GM23248 (cell line): Measurements from ENCODE around the gene C12orf76. TPM values are rescaled to one million over a fixed set of nuclear protein-coding genes. Genes with fewer than 3 reads are reported as not detected.

Source experiments
- DNase-seq: peaks from one replicate; pipeline ENCODE4 v3.0.0-alpha.2; 2015
- H2AFZ ChIP-seq: fragments of 200-600 bp; sonication (generic); 2 replicates; pipeline ENCODE4 v1.6.1; 2016; ENCODE audit warnings: antibody characterized with exemption
- H3F3A ChIP-seq: fragments of 200-600 bp; sonication (generic); 2 replicates; pipeline ENCODE4 v1.6.1; 2016; ENCODE audit warnings: mild to moderate bottlenecking, antibody characterized with exemption, mixed run types; ENCODE audit not compliant: insufficient read depth
- H3K27ac ChIP-seq: fragments of 200-600 bp; sonication (generic); 2 replicates; pipeline ENCODE4 v1.5.1; 2016; ENCODE audit warnings: mild to moderate bottlenecking
- H3K27me3 ChIP-seq: fragments of 200-600 bp; sonication (generic); replicated peaks from 2 replicates; pipeline ENCODE4 v1.6.1; 2016; ENCODE audit warnings: mild to moderate bottlenecking; ENCODE audit not compliant: insufficient read depth
- H3K36me3 ChIP-seq: fragments of 200-600 bp; sonication (generic); 2 replicates; pipeline ENCODE4 v1.6.1; 2016; ENCODE audit warnings: low read depth, mild to moderate bottlenecking
- H3K4me1 ChIP-seq: fragments of 200-600 bp; sonication (generic); 2 replicates; pipeline ENCODE4 v1.6.1; 2016; ENCODE audit warnings: mild to moderate bottlenecking; ENCODE audit not compliant: insufficient read depth
- H3K4me2 ChIP-seq: fragments of 200-600 bp; sonication (generic); one replicate; pipeline ENCODE4 v1.6.1; 2016; ENCODE audit warnings: mild to moderate bottlenecking; ENCODE audit not compliant: unreplicated experiment
- H3K4me3 ChIP-seq: fragments of 200-600 bp; sonication (generic); 2 replicates; pipeline ENCODE4 v1.5.1; 2016; ENCODE audit warnings: mild to moderate bottlenecking
- H3K79me2 ChIP-seq: fragments of 200-600 bp; sonication (generic); 2 replicates; pipeline ENCODE4 v1.6.1; 2016; ENCODE audit warnings: mild to moderate bottlenecking; ENCODE audit not compliant: insufficient read depth
- H3K9ac ChIP-seq: fragments of 200-600 bp; sonication (generic); 2 replicates; pipeline ENCODE4 v1.6.1; 2016; ENCODE audit warnings: mild to moderate bottlenecking
- H3K9me2 ChIP-seq: fragments of 200-600 bp; sonication (generic); 2 replicates; pipeline ENCODE4 v1.6.1; 2016; ENCODE audit warnings: mixed run types, mild to moderate bottlenecking, moderate library complexity; ENCODE audit not compliant: insufficient read depth
- H3K9me3 ChIP-seq: fragments of 200-600 bp; sonication (generic); one replicate; pipeline ENCODE4 v1.6.1; 2017; ENCODE audit warnings: low read depth
- H4K20me1 ChIP-seq: fragments of 200-600 bp; sonication (generic); 2 replicates; pipeline ENCODE4 v1.6.0; 2016; ENCODE audit not compliant: insufficient read depth
- EZH2 ChIP-seq: fragments of 200-600 bp; sonication (generic); IDR thresholded peaks from 2 replicates; pipeline ENCODE4 v1.6.1; 2018; ENCODE audit warnings: antibody characterized with exemption, mild to moderate bottlenecking; ENCODE audit not compliant: insufficient read depth, poor library complexity, severe bottlenecking
- EZH2phosphoT487 ChIP-seq: fragments of 200-600 bp; sonication (generic); IDR thresholded peaks from 2 replicates; pipeline ENCODE4 v1.6.1; 2018; ENCODE audit warnings: antibody characterized with exemption, moderate library complexity, mild to moderate bottlenecking, low read depth; ENCODE audit not compliant: insufficient read depth
- WGBS, 2 experiments: methylation state at CpG; one replicate each; pipeline ENCODE4 v1.1.6; 2015 to 2017; ENCODE audit warnings: low lambda C conversion rate in 2 of 2, low coverage in 1 of 2; ENCODE audit errors: missing lambda C conversion rate in 2 of 2; 5-methylcytosine and 5-hydroxymethylcytosine counted together
- in situ Hi-C: fragments of 300-500 bp; cut with MboI; formaldehyde crosslinking; loops from 2 replicates; pipeline ENCODE4 v1.15.0; 2020
- polyA plus RNA-seq: library from polyadenylated mRNA; unstranded; fragments of >200 nt; fragmentation: Nextera tagmentation; extraction: Ambion mirVana; gene quantifications from 2 replicates; pipeline ENCODE4 v1.2.1, GENCODE V29; 2016
- total RNA-seq: library from RNA; depleted of rRNA; stranded (reverse); fragments of >200 nt; shearing (Covaris generic); gene quantifications from 2 replicates; pipeline ENCODE4 v1.2.3, GENCODE V29; 2014

The C12orf76 gene
- total and polyA plus RNA-seq, 2 experiments from 2014 or later, result 12.3 to 21.2 TPM

- Histone ChIP-seq H3K4me2 (no peak overlapping the region), H3K9me3 (no peaks in the 10 kb centered on the region), H3K4me1 (peaks cover 22% of the 10 kb centered on the region), H2AFZ (no peak overlapping the region), H3K9me2 (no peaks in the 10 kb centered on the region), H3K79me2 (peaks cover 71% of the 10 kb centered on the region), H3K27ac (peak overlapping the region; percentile 89), H3K36me3 (peaks cover 48% of the 10 kb centered on the region), H3K27me3 (no peaks in the 10 kb centered on the region), H3K9ac (no peak overlapping the region), H3K4me3 (no peak overlapping the region), H4K20me1 (peaks cover 8% of the 10 kb centered on the region), H3F3A (peaks cover 69% of the 10 kb centered on the region)
- 70 to 75% methylated on average over 5 of the region's 5 CpGs for WGBS, 2 experiments
- TF ChIP-seq EZH2 (no peak), EZH2phosphoT487 (no peak)
- no peak for DNase-seq
- in situ Hi-C loops, result no loop called here
These were observed 11.0 kb downstream of the C12orf76 start for GRCh38 chr12:110037315-110037714.

GRCh38 chr12:110035534-110036104 lies 12.7 kb downstream of the C12orf76 start:
- H3K36me3 ChIP-seq, result peaks cover 65% of the 10 kb centered on the region
- H3K9ac ChIP-seq, result no peak overlapping the region

GRCh38 chr12:110033888-110034287 lies 14.4 kb downstream of the C12orf76 start:
- WGBS, 2 experiments, result 97 to 98% methylated on average over 3 of the region's 3 CpGs
- H4K20me1 ChIP-seq, result peaks cover 4% of the 10 kb centered on the region; the same call in 1 of the 2 replicates
- H3K4me3 ChIP-seq, result no peak overlapping the region
- peaks cover 13% of the 10 kb centered on the region for H3K4me1 ChIP-seq
- H3K27ac ChIP-seq, result no peak overlapping the region
- H2AFZ ChIP-seq, result no peak overlapping the region
- H3K9me3 ChIP-seq, result no peaks in the 10 kb centered on the region
- H3K36me3 ChIP-seq, result peaks cover 82% of the 10 kb centered on the region
- peaks cover 55% of the 10 kb centered on the region for H3F3A ChIP-seq
- H3K9ac ChIP-seq, result no peak overlapping the region
- no peak for DNase-seq
- H3K4me2 ChIP-seq, result no peak overlapping the region
- no peaks in the 10 kb centered on the region for H3K27me3 ChIP-seq
- peaks cover 78% of the 10 kb centered on the region for H3K79me2 ChIP-seq
- in situ Hi-C loops, result no loop called here
- TF ChIP-seq EZH2phosphoT487 (no peak), EZH2 (no peak)
- H3K9me2 ChIP-seq, result no peaks in the 10 kb centered on the region

More at GRCh38 chr12:110035534-110036104, 12.7 kb downstream of the C12orf76 start:
- Histone ChIP-seq H3K27me3 (no peaks in the 10 kb centered on the region), H2AFZ (no peak overlapping the region), H3K9me3 (no peaks in the 10 kb centered on the region), H3K9me2 (no peaks in the 10 kb centered on the region), H3F3A (peaks cover 57% of the 10 kb centered on the region), H3K4me3 (no peak overlapping the region), H3K4me2 (no peak overlapping the region), H3K4me1 (peaks cover 22% of the 10 kb centered on the region), H4K20me1 (peaks cover 8% of the 10 kb centered on the region), H3K79me2 (peaks cover 68% of the 10 kb centered on the region), H3K27ac (no peak overlapping the region)
- DNase-seq, result no peak
- TF ChIP-seq EZH2 (no peak), EZH2phosphoT487 (no peak)
- in situ Hi-C loops, result no loop called here
- WGBS, 2 experiments, result 73% methylated on average over 7 of the region's 7 CpGs

- H3K27me3 ChIP-seq, result no peaks in the 10 kb centered on the region
- no peak overlapping the region for H3K27ac ChIP-seq
- no peak overlapping the region for H3K4me3 ChIP-seq
- peaks cover 79% of the 10 kb centered on the region for H3K36me3 ChIP-seq
- peaks cover 50% of the 10 kb centered on the region for H3F3A ChIP-seq
- 78 to 89% methylated on average over 2 of the region's 2 CpGs for WGBS, 2 experiments
- DNase-seq, result no peak
- H3K9me3 ChIP-seq, result no peaks in the 10 kb centered on the region
- no peak overlapping the region for H2AFZ ChIP-seq
- no peak for TF ChIP-seq EZH2
- TF ChIP-seq EZH2phosphoT487, result no peak
- H3K9me2 ChIP-seq, result no peaks in the 10 kb centered on the region
- H3K4me2 ChIP-seq, result no peak overlapping the region
- H4K20me1 ChIP-seq, result no peaks in the 10 kb centered on the region
- peaks cover 73% of the 10 kb centered on the region for H3K79me2 ChIP-seq
- no peak overlapping the region for H3K9ac ChIP-seq
- peaks cover 23% of the 10 kb centered on the region for H3K4me1 ChIP-seq
- in situ Hi-C loops, result no loop called here
These were observed 19.0 kb downstream of the C12orf76 start for GRCh38 chr12:110029290-110029815.
